HG03159 (cell line): Measurements from ENCODE around the gene ISG20.

Source experiments
- ATAC-seq: cut with Tn5 transposase; IDR thresholded peaks from one replicate; pipeline ENCODE4 v1.9.1; 2021; ENCODE audit warnings: mild to moderate bottlenecking, moderate library complexity; ENCODE audit not compliant: unreplicated experiment

ISG20 gene

GRCh38 chr15:88652456-88653199, 13.8 kb downstream of the ISG20 start:
- ATAC-seq, result no peak

GRCh38 chr15:88653200-88654064, 14.6 kb downstream of the ISG20 start:
- no peak for ATAC-seq

- ATAC-seq, result no peak
These were observed 15.8 kb downstream of the ISG20 start for GRCh38 chr15:88654430-88655102.

GRCh38 chr15:88655103-88655553, 16.3 kb downstream of the ISG20 start:
- no peak for ATAC-seq

- no peak for ATAC-seq
These were observed 17.1 kb downstream of the ISG20 start for GRCh38 chr15:88655800-88656488.

GRCh38 chr15:88656760-88657221, 18.0 kb downstream of the ISG20 start:
- peak; percentile 87 for ATAC-seq

GRCh38 chr15:88657326-88658069, 18.7 kb downstream of the ISG20 start:
- ATAC-seq, result no peak

- no peak for ATAC-seq
These were observed 19.5 kb downstream of the ISG20 start for GRCh38 chr15:88658070-88658965.

GRCh38 chr15:88658972-88659931, 20.4 kb downstream of the ISG20 start:
- no peak for ATAC-seq

GRCh38 chr15:88661041-88661700, 22.4 kb downstream of the ISG20 start:
- ATAC-seq, result no peak

GRCh38 chr15:88661761-88662556, 23.1 kb downstream of the ISG20 start:
- ATAC-seq, result no peak

- ATAC-seq, result no peak
These were observed 24.4 kb downstream of the ISG20 start for GRCh38 chr15:88663141-88663621.

GRCh38 chr15:88664151-88664778, 25.4 kb downstream of the ISG20 start:
- ATAC-seq, result no peak

- ATAC-seq, result no peak
These were observed 35.8 kb downstream of the ISG20 start for GRCh38 chr15:88674661-88675060.

GRCh38 chr15:88678755-88679154, 39.9 kb downstream of the ISG20 start:
- ATAC-seq, result no peak
